Stimulated activated CD4-positive, alpha-beta T cell treated with anti-CD3 and anti-CD28 coated beads, TNF-alpha, amount 100 ng/mL, for 4 hours (primary cell): ENCODE data around the gene SSU72.

Experiments
- DNase-seq, 3 experiments: peaks; one replicate each; pipeline ENCODE4 v3.0.0-alpha.2; 2020; ENCODE audit warnings: low read depth in 3 of 3

The SSU72 gene

DNA sequence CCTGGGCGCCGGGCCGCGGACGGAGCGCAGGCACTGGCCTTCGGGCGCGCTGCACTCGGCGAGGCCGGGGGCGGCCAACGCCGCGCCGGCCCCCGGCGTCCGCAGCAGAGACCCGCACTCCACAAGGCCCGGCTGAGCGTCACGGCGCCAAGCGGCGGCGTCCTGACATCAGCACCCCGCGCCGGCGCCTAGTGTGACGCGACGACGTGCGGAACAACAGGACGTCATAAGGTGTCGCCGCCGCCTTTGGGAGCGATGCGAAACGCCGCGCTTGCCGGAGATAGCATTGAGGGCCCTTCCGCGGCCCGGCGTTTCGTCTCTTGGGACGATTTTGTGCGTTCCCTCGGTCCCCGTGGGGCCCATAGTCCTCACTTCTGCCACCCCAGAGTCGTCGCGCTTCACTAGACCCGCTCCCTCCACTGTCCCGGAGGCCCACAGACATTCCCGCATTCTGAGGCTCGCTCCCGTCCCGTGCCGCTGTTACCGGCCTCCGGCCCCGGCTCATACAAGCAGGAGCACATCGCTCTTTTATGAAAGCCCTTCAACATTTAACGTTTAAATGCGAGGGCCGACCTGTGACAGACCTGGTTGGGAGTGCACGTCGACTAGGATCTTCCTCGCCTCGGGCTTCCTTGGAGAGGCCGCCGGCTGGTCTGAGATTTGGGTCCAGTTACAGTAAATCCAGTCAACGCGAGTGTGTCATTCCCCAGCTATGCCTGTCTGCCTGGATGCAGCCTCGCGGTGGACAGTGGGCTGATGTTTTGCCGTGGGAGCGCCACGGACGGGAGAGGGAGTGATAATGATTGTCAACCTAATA is at the start of gene SSU72:
TSS of gene SSU72 (minus strand) at position 143 of the 817 bp plus-strand sequence. CDS start 306 bp downstream, outside the sequence.
- DNase-seq: peak; percentile 84 to 86 (median 85)

DNA sequence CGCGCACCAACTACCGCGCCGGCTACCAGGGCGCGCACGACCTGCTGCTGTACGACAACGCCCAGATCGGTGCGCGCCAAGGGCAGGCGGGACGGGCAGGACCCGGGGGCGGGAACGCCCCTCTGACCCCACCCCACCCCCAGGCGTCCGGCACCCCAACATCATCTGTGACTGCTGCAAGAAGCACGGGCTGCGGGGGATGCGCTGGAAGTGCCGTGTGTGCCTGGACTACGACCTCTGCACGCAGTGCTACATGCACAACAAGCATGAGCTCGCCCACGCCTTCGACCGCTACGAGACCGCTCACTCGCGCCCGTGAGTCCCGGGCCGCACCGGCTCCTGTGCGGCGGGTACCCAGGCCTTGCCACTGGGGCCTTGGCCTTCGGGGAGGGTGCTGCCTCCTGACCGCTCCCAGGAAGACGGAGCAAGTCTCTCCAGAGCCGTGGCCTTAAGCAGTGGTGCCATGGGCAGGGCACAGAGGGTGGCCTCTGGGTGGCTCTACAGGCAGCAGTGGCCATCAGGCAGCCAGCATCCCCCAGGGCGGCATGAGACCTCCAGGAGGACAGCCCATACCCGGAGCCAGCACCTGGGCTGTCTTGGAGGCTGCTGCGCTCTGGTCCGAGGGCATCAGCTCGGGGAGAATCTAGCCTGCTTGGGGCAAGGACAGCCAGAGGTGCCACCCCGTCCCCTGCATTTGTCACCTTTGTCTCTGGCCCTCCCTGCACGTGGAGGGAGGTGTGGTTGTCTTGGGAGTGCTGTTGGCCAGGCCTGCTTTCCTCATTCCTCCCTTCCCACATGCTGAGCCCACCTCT is 49.2 kb upstream of the SSU72 start:
- no peak for DNase-seq

- DNase-seq: no peak
Observed at GRCh38 chr1:1623181-1623630, 48.5 kb upstream of the SSU72 start.

GRCh38 chr1:1622788-1623094 is 48.1 kb upstream of the SSU72 start:
- DNase-seq: no peak

- DNase-seq: no peak
Observed at GRCh38 chr1:1622010-1622787, 47.5 kb upstream of the SSU72 start.

DNA sequence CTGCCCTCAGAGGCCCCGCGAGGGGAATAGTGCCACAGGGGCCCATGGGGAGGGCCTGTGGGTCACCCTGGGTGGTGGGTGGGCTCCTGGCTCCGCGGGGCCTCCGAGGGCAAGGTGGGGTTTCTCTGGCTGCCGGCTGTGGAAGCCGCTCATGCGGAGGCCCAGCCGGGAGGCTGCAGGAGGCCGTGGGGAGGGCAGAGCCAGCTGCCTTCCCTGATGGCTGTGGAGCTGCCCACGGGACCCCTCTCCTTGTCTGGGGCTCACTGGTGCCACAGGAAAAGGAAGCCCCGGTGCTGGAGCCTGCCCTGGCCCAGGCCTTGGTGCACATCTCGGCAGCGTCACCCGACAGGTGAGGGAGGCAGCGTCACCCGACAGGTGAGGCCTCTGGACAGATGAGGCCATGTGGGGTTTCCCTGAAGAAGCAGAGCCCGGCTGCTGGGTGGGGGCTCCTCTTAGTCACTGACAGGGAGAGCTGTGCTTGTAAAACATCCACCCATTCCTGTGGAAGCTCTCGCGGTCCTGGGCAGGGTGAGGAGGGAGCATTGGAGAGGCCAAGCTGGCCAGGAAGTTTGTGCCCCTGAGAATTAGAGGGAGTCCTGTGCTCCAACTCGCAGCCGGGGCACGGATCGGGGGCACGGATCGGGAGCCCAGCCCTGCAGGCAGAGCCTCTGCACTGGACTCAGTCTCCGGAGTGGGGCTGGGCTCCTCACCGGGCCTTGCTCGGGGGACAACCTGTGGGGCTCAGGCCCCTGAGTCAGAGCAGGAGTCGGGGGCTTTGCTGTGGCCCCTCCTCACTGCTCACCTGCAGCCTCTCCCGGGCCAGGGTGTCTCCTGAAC is 46.7 kb upstream of the SSU72 start:
- DNase-seq: no peak

DNA sequence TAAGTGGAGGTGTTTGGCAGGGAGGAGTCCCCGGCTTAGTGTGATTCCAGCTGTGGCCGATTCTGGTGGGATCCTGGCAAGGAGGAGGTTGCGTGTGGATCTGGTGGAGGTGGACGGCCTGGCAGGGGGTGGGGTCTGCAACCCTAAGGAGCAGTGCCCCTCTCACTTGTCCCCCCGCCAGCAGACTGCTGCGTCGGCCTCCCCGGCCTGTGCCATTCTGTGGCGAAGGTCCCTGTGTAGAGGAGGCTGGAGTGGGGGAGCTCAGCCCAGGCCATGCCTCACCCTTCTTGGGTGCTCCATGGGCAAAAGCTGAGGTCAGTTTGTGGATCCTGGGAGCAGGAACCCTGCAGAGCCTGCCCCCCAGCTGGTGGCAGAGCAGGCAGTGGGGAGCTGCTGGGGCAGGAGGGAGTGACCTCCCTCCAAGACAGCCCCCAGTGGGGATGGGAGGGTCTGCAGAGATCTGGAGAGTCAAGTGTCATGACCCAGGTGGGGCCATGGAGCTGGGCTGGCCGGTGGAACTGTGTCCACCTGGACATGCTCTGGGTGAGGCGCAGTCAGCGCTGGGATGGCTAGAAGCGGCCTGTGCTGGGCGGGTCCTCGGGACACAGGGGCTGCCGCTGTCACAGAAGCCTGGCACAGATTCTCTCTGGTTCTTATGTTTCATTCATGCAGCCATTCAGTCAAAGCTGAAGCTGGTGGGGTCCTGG is 45.9 kb upstream of the SSU72 start:
- DNase-seq: no peak

DNA sequence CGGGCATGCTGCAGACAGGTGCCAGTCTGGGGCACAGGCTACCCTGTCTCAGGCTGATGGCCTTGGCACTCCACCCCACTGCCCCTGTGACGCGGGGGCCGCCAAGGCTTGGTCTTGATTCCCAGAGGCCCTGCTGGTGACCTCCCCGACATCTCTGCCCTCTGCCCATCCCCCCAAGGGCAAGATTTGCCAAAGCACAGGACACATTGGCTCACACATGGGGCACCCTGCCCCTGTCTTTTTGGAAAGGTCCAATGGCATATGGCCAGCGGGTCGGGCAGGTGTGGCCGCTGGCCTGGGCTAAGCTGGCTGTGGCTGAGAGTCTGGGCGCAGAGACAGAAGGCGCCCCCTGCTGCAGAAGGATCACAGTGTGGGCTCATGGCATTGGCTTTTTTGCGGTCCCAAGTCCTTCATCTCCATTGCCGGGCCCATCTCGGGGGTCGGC is 45.3 kb upstream of the SSU72 start:
- no peak for DNase-seq

DNA sequence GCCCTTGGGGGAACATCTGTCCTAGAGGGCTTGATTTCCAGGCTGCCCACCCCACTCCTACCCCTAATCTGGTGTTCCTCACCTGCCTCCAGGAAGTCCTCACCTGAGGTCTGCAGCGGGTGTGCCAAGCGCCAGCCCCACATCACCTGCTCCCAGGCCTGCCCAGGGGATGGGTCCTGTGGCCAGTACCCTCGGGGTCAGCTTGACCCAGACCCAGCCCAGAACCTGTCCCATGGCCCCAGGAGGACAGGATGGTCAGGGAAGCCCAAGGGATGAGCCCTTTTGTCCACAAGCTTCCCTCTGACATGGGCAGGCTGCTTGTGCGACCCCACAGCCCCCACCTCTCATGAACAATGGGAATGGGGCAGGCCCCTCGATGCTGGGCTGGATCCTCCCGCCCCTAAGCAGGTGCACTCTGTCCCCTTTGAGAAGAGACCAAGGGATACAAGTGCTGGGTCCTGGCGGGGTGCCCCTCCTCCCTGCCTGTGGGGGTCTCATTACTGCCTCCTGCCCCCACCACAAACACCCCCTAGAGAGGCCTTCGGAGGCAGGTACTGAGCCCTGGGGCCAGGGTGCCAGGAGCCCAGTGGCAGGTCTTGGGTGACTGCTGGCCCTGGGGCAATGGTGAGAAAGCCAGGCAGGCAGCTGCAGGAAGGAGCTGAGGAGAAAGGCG is 43.9 kb upstream of the SSU72 start:
- DNase-seq: no peak

DNA sequence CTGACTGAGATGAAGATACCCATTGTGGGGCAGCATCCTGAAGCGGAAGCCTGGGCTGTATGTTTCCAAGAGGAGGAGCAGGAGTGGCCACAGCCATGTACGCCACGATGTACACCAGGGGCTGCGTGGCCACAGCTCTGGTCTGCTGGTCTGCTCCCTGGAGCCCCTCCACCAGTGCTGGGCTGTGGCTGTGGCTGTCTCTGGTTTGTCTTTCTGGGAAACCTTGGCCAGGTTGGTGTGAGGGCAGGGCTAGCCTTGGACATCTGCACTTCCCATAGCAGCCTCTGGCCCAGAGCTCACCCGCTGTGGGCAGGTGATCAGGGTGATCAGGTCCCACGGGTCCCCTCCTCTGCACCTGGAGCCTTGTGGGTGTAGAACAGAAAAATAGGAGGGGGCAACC is 43.3 kb upstream of the SSU72 start:
- no peak for DNase-seq

- DNase-seq: no peak
Observed at GRCh38 chr1:1617516-1617915, 42.9 kb upstream of the SSU72 start.

GRCh38 chr1:1616838-1617237 is 42.2 kb upstream of the SSU72 start:
- DNase-seq: no peak

DNA sequence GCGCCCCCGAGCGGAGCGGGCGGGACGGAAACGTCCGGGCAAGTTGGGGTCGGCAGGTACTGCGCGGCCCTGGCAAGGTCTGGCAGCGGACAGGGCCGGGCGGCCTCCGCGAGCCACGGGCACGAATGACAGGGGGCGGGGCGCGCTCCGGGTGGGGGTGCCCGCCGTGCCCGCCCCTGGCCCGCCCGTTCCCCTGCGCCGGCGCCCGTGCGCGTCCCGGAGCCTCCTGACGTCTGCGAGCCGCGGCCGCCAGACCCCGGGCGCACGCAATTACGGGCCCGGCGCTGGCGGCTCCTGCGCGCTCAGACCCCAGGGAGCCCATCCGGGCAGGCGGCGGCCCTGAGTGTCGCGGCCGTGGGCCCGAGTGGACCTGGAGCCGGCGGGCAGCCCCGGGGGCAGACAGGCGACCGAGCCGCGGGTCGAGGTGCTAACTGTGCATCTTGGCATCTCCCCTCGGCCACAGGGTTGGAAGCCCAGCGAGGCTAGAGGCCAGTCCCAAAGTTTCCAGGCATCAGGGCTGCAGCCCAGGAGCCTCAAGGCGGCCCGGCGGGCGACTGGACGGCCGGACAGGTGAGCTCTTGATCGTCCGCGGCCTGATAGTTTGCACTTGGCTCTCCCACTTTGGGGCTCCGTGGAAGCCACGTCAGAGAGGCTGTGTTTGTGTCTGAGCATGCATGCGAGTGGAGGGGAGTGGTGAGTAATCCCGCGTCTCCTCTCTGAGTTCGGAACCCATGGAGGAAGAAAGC is 41.6 kb upstream of the SSU72 start:
- no peak for DNase-seq

GRCh38 chr1:1615256-1616044 is 40.8 kb upstream of the SSU72 start, which contains the start of gene MIB2:
Gene MIB2 (plus strand): TSS chr1:1615500. CDS start chr1:1623453, 7,953 bp downstream.
- peak; percentile 93 to 95 (median 94) for DNase-seq

DNA sequence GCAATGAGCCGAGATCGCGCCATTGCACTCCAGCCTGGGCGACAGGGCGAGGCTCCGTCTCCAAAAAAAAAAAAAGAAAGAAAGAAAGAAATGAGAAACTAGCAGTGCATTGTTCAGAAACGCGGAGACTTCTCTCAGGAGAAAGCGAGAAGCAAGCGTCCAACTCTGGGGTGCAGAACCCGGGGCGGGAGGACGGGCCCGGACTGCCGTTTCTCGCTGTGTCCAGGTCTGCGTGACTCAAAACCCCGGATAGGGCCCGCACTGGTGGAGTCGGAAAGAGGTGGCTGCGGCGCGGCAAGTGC is 40.2 kb upstream of the SSU72 start:
- DNase-seq: no peak

DNA sequence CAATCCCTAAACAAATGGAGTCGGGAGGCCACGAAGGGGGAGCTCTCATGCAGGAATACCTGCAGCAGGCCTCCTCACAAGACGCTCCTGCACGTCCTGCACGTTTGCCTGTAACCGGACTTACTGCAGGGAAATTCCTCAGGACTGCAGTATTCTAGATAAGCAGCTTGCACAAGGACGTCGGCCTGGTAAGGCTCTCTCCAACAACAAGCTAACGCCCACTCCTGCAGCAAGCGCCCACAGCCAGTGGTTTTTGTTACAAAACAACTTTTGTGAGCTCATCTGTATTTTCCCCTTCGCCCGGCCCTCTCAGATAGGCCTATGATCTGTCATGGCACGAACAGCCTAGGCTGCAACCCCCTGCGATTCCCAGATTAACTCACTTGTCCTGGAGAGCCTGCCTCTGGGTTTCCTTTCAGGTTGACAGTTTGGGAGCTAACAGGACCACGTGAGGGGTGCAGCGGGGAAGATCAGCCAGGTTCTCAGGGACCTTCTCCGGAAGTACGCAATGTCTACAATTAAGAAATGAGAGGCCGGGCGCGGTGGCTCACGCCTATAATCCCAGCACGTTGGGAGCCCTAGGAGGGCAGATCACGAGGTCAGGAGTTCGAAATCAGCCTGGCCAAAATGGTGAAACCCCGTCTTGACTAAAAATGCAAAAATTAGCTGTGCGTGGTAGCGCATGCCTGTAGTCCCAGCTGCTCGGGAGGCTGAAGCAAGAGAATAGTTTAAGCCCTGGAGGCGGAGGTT is 39.7 kb upstream of the SSU72 start:
- DNase-seq: peak in 1 of 3 experiments; percentile 49

GRCh38 chr1:1613509-1614082 is 38.9 kb upstream of the SSU72 start:
- no peak for DNase-seq

DNA sequence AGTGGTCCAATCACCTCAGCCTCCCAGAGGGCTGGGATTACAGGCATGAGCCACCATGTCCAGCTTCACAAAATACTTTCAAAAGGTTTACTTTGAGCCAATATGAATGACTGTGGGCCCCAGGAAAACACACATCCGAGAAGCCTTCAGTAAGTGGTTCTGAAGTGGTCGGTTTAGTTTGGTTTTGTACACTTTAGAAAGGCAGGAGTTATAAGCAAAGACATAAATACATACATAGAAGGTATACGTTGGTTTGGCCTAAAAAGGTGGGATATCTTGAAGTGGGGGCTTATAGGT is 37.4 kb upstream of the SSU72 start:
- DNase-seq: no peak
